Testis (tissue), 2 donors: ENCODE measurements around the gene NR2E1.

Experiments
- CTCF ChIP-seq, 3 experiments: fragments of 450-650 bp in 2 of 3; fragments of 200-600 bp in 1 of 3; sonication (generic) in 1 of 3; IDR thresholded peaks; one replicate each; pipeline ENCODE4 v1.5.1; 2016 to 2019; ENCODE audit warnings: antibody characterized with exemption in 3 of 3, mild to moderate bottlenecking in 2 of 3, moderate library complexity in 1 of 3
- POLR2A ChIP-seq: fragments of 450-650 bp; IDR thresholded peaks from one replicate; pipeline ENCODE4 v1.6.1; 2017; ENCODE audit warnings: antibody characterized with exemption, mild to moderate bottlenecking, moderate library complexity

DNA sequence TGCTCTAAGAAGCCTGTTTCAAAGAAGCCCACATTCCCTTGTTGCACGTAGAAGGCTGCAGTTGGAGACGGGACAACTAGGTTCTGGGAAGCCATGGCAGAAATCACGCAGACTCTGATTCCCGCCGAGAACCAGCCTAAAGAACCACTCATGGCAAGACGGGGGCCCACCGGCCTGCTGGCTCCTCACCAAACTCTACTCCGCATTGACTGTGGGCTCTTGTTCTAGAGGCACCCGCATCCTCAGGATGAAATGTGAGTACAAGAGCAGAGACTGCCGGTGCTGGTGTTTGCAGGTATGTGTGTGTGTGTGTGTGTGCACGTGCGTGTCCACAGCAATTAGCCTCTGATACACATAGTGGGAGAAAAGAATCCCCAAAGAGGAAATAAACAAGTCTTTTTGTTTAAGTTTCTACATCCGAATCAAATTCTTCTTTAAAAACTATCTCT lies 42.3 kb upstream of the NR2E1 start:
- TF ChIP-seq CTCF (IDR thresholded peaks at IDR 0.05) (no peak), POLR2A (no peak)
